GM18870 (cell line): Measurements from ENCODE around the gene FAM180B.
"Not testable (repeated sequence)": the region's sequence is repeated elsewhere in the genome, so short reads cannot be mapped to it uniquely, and the experiment has no call there.

ENCODE experiments used
- ATAC-seq: cut with Tn5 transposase; IDR thresholded peaks from one replicate; pipeline ENCODE4 v1.9.1; 2021; ENCODE audit warnings: moderate library complexity; ENCODE audit not compliant: unreplicated experiment

The FAM180B gene, protein sequence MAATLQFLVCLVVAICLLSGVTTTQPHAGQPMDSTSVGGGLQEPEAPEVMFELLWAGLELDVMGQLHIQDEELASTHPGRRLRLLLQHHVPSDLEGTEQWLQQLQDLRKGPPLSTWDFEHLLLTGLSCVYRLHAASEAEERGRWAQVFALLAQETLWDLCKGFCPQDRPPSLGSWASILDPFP

DNA sequence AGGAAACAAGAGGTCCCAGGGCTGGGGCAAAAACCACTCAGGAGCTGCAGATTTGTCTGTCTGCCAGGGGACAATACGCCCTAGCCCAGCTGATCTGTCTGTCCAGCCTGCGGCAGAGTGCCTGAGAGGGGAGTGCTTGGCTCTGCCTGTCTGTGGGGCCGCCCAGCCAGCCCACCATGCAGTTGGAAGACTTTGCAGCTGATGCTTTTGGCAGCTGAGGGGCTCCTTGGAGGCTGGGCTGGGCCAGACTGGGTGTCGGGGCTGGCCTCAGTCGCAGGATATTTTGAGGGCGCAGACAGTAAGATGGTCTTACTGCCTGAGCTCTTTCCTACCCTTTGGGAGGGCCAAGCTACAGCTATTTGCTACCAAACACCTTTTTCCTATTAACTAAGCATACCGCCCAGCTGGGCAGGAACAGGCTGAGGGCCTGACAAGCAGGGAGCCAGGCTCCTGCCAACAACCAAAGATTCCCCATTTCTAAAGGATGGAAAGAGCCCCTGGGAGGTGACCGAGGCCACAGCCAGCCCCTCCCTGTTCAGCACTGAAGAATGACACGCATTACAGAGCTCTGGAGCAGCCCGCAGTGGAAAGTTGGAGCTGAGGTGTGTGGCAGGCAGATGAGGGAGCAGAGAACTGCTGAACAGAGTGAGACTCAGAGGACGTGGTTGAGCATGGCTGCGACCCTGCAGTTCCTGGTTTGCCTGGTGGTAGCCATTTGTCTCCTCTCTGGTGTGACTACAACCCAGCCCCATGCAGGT is at the start of gene FAM180B:
TSS of gene FAM180B (plus strand) at position 581 of the 758 bp plus-strand sequence. CDS start at position 672, 91 bp downstream.
- no peak for ATAC-seq

DNA sequence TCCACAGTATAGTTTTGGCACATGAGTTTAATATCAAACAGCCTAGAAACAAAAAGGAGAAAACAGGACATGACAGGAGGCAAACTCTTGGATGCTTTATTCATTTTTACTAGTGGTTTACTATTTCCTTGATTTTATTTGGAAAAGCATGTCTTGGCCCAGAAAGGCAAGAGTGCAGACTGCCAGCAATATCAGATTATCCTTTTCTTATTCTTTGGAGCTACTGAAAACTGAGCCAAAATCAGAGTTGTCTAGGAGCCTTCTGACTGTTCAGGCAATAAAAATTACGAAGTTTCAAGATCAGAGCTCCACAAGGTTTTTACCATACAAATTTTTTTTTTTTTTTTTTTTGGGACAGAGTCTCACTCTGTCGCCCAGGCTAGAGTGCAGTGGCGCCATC is 49.6 kb upstream of the FAM180B start:
- no peak for ATAC-seq

DNA sequence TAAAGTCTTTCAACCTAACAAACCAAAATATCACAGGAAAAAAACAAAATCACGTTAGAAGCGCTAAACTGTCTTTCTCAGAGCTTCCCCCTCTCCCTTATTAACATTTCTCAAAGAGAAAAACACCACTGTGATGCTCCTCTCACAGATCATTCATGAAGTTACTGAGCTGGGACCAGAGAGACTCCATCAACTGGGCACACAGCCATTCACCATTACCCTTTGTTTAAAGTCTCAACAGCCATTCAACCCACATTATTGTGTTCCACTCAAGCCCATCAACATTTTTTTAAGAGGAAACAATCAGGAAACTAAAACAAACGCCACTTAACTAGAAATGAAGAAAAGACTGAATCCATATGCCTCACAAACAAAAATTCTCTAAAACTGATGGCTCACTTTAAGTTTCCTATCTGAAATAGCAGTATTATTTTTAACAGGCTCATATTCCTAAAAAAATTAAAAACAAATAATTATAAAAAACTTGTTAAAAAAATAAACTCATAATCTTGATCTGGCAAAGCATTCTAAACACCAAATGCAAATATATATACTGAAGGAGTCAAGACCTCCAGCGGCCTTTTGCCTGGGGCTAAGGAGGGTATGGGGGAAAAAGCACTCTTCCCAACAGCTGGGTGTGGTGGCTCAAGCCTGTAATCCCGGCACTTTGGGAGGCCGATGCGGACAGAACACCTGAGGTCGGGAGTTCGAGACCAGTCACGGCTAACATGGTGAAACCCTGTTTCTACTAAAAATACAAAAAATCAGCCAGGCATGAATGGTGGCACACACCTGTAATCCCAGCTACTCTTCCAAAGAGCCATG is 47.5 kb upstream of the FAM180B start:
- no peak for ATAC-seq

DNA sequence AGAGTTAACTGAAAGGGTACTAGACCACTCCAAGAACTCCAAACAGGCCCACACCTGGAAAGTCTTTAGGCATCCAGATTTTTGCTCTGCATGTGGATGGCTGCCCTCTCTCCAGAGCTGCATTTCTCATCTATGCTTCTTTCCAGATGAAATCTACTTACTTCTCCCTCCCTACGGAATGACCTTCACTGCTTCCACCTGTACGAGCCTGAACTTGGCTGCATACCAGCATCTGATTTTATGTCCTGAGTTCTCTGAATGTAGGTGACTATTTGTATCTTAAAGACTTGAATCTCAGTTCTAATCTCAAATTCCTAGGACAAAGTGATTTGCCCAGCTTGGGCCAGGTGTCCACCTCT is 46.8 kb upstream of the FAM180B start:
- ATAC-seq: no peak

DNA sequence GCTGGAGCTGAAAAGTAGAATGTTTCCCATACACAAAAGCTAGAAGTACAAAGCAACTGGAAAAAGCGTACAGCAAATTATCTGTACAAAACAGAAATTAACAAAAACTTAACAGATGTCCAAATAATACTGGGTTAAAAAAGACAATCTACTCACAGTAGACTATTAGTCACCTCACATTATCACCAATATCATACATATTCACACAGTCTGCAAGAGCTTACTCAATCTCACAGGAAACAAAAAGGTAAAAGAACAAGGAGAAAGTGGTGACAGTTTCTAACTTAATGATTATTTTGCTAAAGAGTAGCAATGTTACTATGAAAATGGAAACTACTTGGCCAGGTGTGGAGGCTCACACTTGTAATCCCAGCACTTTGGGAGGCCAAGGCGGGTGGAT is 45.4 kb upstream of the FAM180B start:
- no peak for ATAC-seq

DNA sequence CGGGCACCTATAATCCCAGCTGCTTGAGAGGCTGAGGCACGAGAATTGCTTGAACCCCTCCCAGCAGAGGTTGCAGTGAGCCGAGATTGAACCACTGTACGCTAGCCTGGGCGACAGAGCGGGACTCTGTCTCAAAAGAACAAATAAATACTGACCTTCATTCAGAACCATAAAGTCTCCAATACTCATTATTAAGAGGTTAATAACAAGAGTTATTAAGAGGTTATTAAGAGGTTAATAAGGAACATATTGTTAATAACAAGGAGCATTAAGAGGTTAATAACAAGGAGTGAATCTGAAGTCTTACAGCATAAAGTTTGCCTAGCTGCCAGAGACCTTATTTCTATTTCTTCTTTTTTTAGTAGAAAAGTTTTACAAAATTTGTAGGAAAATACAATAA is 41.2 kb upstream of the FAM180B start:
- ATAC-seq: no peak

DNA sequence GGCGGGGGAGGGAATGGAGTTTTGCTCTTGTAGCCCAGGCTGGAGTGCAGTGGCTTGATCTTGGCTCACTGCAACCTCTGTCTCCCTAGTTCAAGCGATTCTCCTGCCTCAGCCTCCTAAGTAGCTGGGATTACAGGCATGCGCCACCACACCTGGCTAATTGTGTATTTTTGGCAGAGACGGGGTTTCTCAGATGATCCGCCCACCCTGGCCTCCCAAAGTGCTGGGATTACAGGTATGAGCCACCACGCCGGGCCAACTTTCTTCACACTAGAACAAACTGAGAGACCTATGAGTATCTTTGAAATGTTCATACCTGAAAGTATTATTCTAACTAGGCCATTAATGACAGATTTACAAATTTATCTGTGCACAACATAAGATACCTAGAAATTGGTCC is 40.2 kb upstream of the FAM180B start:
- ATAC-seq: not testable (repeated sequence)

DNA sequence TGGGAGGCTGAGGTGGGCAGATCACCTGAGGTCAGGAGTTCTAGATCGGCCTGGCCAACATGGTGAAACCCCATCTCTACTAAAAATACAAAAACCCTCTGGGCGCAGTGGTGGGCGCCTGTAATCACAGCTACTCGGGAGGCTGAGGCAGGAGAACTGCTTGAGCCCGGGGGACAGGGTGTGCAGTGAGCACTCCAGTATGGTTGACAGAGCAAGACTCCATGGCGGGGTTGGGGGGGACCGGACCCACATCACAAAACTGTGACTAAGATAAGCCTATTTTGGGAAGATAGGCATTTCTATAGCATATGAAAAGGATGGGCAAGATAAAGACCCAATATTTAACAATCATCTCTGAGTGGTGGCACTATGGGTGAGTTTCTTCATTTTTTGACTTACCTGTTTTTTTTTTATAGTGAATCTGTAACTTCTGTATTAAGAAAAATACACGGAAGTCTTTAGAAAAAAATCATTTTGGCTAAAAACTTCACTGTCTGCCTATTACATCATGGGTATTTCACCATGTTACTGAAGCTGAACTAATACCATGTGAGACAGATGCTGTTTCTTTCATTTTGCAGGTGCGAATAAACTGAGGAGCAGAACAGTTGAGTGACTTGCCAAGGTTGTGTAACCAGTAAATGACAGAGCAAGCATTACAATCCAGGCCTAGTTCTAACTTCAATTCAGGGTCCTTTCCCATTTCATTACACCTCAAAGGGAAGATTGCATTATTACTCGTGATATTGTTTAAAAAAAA is 36.0 kb upstream of the FAM180B start:
- no peak for ATAC-seq

DNA sequence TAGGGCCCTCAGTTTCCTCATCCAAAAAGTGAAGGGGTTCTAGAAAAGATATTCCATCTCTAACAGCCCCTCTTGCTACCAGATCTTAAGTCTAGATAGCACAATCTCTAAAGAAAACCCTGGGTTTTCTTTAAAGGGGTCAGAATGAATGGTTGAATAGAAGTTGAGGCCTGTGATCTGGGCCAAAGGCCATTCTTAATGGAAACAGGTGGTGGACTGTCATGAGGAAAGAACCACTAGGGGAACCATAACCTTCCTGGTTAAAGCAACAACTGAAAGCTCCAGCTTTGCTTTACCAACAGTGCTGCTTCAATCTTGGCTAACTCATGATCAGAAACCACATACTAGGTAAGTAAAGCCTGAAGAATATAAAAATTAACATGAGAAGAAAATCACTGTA is 35.4 kb upstream of the FAM180B start:
- no peak for ATAC-seq

DNA sequence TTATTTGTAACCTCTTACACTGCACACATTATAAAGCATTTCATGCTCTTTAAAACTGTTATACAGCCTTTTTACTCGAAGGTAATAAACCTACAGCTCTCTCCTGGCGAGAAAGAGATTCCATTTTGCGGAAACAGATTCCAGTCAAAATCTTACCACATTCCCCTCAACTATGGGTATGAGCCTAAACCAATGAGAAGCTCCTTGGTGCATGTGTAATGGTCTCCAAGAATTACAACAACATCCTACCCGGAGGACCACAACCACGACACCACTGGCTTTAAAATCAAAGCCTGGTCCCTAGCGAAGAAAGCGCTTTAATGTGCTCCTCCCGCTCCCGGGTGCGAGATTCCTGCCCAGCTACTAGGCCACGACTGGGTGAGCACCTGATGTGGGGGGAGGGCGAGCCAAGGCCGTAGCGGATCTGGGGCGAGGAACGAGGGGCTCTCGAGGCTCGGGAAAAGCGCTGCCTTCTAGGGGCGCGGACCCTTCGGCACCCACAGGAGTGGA is 34.4 kb upstream of the FAM180B start:
- ATAC-seq: no peak

DNA sequence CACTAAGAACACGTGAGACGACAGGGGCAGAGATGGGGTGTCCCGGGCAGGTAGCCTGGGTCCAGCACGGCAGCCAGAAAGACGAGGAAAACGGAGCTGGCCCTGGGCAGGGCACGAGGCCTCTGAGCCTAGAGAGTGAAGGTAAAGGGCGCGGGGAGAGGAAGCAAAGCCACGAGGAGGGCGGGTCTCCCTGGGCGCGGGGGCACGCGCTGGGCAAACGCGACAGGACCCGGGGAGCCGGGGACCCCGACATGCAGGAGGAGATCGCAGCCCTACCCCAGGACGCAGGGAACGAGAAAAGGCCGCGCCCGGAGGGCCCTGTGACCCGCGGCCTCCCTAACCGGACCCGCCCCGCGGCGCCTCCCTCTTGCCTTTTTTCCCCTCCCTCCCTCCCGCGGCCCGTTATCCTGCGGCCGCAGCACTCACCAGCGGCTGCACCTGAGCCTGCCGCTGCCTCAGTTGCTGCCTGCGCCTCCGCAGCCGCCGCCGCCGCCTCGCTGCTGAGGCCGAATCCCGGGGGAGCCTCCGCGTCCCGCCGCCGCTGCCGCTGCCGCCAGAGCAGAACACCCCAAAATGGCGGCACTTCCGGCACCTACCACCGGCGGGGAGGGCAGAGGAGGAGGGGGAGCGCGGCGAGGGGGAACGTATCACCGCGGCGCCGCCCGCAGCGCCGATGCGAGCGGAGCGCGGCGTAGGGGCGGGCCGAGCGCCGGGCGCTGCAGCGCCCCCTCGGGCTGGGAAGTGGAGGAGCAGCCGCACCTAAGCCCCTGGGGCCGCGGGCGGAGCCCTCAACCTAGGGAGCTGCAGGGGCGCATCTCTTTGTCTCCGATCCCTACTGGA is 33.7 kb upstream of the FAM180B start, which contains the start of gene CELF1:
TSS of gene CELF1 (minus strand) at position 567 of the 840 bp plus-strand sequence. CDS start 53,609 bp downstream, outside the sequence.
- ATAC-seq: peak; percentile 71

DNA sequence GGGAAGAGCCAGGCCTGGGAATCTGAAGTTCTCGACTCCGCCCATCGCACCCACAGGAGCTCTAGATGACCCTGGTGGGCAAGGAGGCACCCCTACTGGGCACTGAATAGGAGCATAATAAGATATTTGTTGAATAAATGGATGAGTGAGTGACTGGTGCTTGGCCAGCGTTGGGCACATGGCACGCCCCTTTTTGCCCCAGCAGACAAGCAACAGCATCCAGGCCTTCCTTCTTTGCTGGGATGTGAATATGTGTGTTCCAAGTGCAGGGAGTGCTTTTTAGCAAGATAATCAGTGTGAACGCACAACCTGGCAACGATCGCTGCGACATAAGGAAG is 33.1 kb upstream of the FAM180B start:
- no peak for ATAC-seq

DNA sequence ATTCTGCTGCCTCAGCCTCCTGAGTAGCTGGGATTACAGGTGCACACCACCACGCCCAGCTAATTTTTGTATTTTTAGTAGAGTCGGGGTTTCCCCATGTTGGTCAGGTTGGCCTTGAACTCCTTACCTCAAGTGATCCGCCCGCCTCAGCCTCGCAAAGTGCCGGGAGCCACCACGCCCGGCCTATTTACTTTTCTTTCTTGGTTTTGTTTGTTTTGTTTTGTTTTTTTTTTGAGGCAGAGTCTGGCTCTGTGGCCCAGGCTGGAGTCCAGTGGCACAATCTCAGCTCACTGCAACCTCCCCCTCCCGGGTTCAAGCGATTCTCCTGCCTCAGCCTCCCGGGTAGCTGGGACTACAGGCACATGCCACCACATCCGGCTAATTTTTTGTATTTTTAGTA is 29.5 kb upstream of the FAM180B start:
- not testable (repeated sequence) for ATAC-seq

DNA sequence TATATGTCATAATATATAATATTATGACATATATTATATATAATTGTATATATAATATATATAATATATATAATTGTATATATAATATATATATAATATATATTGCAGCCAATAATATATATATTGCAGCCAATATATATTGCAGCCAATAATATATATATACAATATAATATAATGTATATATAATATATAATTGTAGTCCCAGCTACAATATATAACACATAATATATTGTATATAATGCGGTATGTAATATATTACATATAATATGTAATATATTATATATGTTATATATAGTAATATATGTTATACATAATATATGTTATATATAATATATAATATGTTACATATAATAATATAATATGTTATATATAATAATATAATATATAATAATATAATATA is 27.8 kb upstream of the FAM180B start:
- ATAC-seq: no peak

DNA sequence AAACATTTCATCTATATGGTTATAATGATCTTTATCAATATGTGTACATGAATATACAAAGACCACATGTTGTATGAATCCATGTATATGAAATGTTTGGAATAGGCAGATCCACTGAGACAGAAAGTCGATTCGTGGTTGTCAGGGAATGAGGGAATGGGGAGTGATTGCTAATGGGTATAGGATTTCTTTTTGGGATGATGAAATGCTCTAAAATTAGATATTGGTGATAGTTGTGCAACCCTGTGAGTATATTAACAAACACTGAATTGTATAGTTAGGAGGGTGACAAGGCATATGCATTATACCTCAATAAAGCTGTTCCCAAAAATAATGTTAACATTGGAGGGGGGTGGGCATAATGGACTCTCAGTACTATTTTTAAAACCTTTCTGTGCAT is 26.1 kb upstream of the FAM180B start:
- ATAC-seq: no peak

DNA sequence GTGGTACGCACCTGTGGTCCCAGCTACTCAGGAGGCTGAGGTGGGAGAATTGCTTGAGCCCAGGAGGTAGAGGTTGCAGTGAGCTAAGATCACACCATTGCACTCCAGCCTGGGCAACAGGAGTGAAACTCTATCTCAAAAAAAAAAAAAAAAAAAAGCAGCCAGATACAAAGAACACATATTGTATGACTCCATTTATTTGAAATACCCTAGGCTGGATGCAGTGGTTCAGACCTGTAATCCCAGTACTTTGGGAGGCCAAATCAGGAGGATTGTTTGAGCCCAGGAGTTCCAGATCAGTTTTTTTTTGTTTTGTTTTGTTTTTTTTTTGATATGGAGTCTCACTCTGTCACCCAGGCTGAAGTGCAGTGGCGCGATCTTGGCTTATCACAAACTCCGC is 24.1 kb upstream of the FAM180B start:
- ATAC-seq: not testable (repeated sequence)

DNA sequence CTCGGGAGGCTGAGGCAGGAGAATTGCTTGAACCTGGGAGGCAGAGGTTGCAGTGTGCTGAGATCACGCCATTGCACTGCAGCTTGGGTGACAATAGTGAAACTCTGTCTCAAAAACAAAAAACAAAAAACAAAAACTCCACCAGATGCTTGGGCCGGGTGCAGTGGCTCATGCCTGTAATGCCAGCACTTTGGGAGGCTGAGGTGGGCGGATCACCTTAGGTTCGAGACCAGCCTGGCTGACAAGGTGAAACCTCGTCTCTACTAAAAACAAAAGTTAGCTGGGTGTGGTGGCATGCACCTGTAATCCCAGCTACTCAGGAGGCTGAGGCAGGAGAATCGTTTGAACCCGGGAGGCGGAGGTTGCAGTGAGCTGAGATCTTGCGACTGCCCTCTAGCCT is 22.1 kb upstream of the FAM180B start:
- ATAC-seq: not testable (repeated sequence)

DNA sequence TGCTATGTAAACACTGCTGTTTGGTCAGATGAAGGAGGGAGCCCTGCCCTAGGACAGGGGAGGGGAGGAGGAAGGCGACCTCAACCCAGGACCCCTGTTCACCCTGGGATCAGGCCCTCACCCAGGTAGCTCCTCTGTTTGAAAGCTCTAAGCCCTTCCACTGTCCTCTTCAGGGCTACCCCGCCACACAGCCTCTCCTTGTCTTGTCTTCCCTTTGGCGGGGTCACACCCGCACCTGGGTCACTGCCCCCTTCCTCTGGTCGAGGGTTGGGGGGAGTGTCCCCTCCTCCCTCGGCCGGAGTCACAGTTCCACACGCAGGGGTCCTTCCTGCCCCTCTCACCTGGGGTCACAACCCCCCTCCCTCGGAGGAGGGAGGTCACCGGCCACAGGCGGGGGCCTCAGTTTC is 21.5 kb upstream of the FAM180B start:
- ATAC-seq: no peak

DNA sequence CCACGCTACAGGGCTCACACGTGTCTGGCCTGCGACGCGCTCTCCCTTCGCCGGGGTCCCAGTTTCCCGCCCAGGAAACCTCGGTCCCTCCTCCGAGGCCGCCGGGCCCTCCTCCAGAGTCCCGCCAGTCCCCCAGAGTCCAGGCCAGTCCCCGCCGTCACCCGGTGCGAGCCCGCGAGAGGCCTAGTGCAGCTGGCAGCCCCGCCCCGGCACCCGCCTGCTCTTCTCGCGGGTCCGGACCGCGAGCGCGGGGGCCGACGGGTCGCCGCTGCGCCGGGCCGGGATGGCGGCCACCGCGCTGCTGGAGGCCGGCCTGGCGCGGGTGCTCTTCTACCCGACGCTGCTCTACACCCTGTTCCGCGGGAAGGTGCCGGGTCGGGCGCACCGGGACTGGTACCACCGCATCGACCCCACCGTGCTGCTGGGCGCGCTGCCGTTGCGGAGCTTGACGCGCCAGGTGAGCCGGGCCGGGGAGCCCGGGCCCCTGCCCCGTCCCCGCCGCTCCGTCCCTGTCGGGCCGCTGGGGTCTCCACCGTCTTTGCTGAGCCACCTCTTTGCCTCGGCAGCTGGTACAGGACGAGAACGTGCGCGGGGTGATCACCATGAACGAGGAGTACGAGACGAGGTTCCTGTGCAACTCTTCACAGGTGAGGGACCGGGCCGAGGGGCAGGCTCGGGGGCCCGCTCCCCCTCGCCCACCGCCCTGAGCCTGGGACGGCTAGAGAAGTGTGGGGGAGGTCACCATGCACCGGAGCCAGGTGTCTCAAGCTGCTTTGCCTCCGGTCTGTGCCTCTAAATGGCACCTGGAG is 20.9 kb upstream of the FAM180B start, which contains the start of gene PTPMT1:
TSS of gene PTPMT1 (plus strand) at position 260 of the 809 bp plus-strand sequence. CDS start at position 284, 24 bp downstream.
- ATAC-seq: no peak
